ENCODE data around the gene SFMBT1. TPM values are rescaled to one million over a fixed set of nuclear protein-coding genes. Genes with fewer than 3 reads are reported as not detected.

The SFMBT1 gene
- total and polyA plus RNA-seq, 2 of the 8 experiments (the other 6 are each of a cell fraction or from before 2014, with no cell fraction given): 8.1 to 16.8 TPM

DNA sequence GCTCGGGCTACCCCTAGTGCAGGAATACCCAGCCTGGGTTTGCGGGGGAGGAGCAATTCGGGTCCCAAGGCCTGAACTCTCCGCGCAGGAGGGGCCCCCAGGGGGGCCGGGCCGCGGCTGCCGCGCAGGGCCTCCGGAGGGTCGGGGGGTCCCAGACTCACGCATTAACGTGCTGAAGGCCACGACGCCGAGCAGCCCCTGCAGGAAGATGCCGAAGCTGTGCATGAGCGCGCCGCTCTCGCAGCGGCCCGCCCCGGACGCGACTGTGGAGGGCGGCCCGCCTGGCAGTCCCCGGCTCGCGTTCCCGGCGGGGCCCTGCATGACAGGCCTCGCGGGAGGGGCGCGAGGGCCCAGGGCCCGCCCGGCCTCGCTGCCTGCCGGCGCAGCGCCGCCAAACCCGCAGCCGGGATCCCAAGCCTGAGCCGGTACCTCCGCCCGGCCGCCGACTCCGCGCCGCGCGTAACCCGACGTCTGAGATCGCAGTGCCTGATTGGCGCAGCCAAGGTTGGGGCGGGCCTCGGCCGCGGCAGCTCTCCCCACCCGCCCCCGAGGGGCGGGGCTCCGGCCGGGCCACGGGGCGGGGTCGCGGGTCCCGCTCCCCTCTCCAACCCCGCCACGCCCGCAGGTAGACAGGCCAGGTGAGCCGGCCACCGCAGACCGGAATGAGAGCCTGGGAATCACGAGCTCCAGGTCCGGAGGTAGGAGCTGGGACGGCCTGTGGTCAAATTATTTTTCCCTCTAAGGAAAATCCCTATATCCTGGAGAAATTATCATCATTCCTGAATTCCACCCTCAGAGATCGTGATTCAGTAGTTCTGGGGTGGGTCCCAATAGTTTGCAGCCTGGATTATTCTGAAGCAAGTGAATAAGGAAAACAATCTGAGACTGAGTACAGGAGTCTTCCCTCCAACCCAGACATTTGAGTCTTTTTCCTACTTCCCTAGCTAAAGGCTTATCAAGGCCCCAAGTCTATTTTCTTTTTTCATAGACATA lies 148.4 kb downstream of the SFMBT1 start, which contains the start of gene STIMATE (continued):
- no peak for TF ChIP-seq HDAC2 (IDR thresholded peaks at IDR 0.05; ENCODE audit: borderline replicate concordance in 1 of 2, low read depth in 2 of 2, low read length in 2 of 2)
- TF ChIP-seq POU5F1 (IDR thresholded peaks at IDR 0.05; ENCODE audit: low read depth, low read length): no peak
- no peak for TF ChIP-seq SIX5 (IDR thresholded peaks at IDR 0.05; ENCODE audit: low read depth, low read length)
- TF ChIP-seq, protein P1, sequence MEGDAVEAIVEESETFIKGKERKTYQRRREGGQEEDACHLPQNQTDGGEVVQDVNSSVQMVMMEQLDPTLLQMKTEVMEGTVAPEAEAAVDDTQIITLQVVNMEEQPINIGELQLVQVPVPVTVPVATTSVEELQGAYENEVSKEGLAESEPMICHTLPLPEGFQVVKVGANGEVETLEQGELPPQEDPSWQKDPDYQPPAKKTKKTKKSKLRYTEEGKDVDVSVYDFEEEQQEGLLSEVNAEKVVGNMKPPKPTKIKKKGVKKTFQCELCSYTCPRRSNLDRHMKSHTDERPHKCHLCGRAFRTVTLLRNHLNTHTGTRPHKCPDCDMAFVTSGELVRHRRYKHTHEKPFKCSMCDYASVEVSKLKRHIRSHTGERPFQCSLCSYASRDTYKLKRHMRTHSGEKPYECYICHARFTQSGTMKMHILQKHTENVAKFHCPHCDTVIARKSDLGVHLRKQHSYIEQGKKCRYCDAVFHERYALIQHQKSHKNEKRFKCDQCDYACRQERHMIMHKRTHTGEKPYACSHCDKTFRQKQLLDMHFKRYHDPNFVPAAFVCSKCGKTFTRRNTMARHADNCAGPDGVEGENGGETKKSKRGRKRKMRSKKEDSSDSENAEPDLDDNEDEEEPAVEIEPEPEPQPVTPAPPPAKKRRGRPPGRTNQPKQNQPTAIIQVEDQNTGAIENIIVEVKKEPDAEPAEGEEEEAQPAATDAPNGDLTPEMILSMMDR (IDR thresholded peaks at IDR 0.05; ENCODE audit: control extremely low read depth in 1 of 3, insufficient read depth in 1 of 3, low read depth in 1 of 3, low read length in 3 of 3): no peak
- 0 out of 3 replicates have a peak, but pooled peaks of 1 of the 2 experiments have one; percentile 23 for TF ChIP-seq EP300 (IDR thresholded peaks at IDR 0.05; ENCODE audit: borderline replicate concordance in 1 of 2, low read depth in 2 of 2, low read length in 2 of 2)
- no peak for TF ChIP-seq RFX5 (IDR thresholded peaks at IDR 0.05; ENCODE audit: borderline replicate concordance, low read depth, low read length)
- no peak for TF ChIP-seq SP4 (IDR thresholded peaks at IDR 0.05; ENCODE audit: low read length)
- TF ChIP-seq BACH1 (IDR thresholded peaks at IDR 0.05; ENCODE audit: low read length): no peak
- TF ChIP-seq NANOG (IDR thresholded peaks at IDR 0.05; ENCODE audit: insufficient read depth, low read depth, low read length, poor library complexity, severe bottlenecking): no peak
- peak; percentile 50; the same call in 1 of the 2 replicates for TF ChIP-seq TAF1 (IDR thresholded peaks at IDR 0.05; ENCODE audit: low read depth, low read length)
- TF ChIP-seq, protein P2, sequence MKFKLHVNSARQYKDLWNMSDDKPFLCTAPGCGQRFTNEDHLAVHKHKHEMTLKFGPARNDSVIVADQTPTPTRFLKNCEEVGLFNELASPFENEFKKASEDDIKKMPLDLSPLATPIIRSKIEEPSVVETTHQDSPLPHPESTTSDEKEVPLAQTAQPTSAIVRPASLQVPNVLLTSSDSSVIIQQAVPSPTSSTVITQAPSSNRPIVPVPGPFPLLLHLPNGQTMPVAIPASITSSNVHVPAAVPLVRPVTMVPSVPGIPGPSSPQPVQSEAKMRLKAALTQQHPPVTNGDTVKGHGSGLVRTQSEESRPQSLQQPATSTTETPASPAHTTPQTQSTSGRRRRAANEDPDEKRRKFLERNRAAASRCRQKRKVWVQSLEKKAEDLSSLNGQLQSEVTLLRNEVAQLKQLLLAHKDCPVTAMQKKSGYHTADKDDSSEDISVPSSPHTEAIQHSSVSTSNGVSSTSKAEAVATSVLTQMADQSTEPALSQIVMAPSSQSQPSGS (IDR thresholded peaks at IDR 0.05; ENCODE audit: low read length): no peak
- TF ChIP-seq CHD2 (IDR thresholded peaks at IDR 0.05; ENCODE audit: low read length): no peak
- TF ChIP-seq, protein P3, sequence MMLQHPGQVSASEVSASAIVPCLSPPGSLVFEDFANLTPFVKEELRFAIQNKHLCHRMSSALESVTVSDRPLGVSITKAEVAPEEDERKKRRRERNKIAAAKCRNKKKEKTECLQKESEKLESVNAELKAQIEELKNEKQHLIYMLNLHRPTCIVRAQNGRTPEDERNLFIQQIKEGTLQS (IDR thresholded peaks at IDR 0.05; ENCODE audit: insufficient read depth, low read depth, low read length): no peak
- 0 out of 2 replicates have a peak, but pooled peaks have one; percentile 51 for TF ChIP-seq RBBP5 (IDR thresholded peaks at IDR 0.05; ENCODE audit: borderline replicate concordance, low read depth, low read length)
- TF ChIP-seq CBX5 (IDR thresholded peaks at IDR 0.05; ENCODE audit: low read depth, low read length): no peak
- no peak for TF ChIP-seq TAF7 (optimal IDR thresholded peaks at IDR 0.05; ENCODE audit: borderline replicate concordance, low read depth, low read length)
- TF ChIP-seq KDM1A (IDR thresholded peaks at IDR 0.05; ENCODE audit: borderline replicate concordance, low read length): no peak
